NCI-H1436 (cell line): ENCODE data around the gene CDK12.
"Not testable (repeated sequence)": the region's sequence is repeated elsewhere in the genome, so short reads cannot be mapped to it uniquely, and the experiment has no call there.

Experiments used
- DNase-seq: peaks from one replicate; lab custom pipeline; 2025; lab: John Stamatoyannopoulos, UW

CDK12 gene

GRCh38 chr17:39461113-39461925, at the start of gene CDK12:
Gene CDK12, plus strand, starts transcription at chr17:39461486. Its CDS starts 586 bp downstream, at chr17:39462072.
- DNase-seq, result peak; percentile 100

- DNase-seq, result no peak
Measured at GRCh38 chr17:39416141-39416540, 45.1 kb upstream of the CDK12 start.

GRCh38 chr17:39429600-39429999, 31.7 kb upstream of the CDK12 start:
- no peak for DNase-seq

GRCh38 chr17:39439868-39440267, 21.4 kb upstream of the CDK12 start:
- DNase-seq, result not testable (repeated sequence)

- no peak for DNase-seq
Measured at GRCh38 chr17:39443326-39443725, 18.0 kb upstream of the CDK12 start.

- DNase-seq, result no peak
Measured at GRCh38 chr17:39447561-39447960, 13.7 kb upstream of the CDK12 start.

GRCh38 chr17:39450051-39450450, 11.2 kb upstream of the CDK12 start:
- DNase-seq, result no peak

- peak; percentile 100 for DNase-seq
Measured at GRCh38 chr17:39450847-39451581, 10.3 kb upstream of the CDK12 start, which contains the start of gene MED1. Gene MED1, minus strand, starts transcription at chr17:39451263. Its CDS starts 201 bp downstream, at chr17:39451062.

GRCh38 chr17:39455919-39456318, 5.4 kb upstream of the CDK12 start:
- DNase-seq, result no peak

- DNase-seq, result no peak
Measured at GRCh38 chr17:39461926-39462569, 762 bp downstream of the CDK12 start.

GRCh38 chr17:39462631-39463375, 1.5 kb downstream of the CDK12 start:
- DNase-seq, result no peak

GRCh38 chr17:39464639-39465181, 3.4 kb downstream of the CDK12 start:
- DNase-seq, result not testable (repeated sequence)

GRCh38 chr17:39468610-39469009, 7.3 kb downstream of the CDK12 start:
- not testable (repeated sequence) for DNase-seq

GRCh38 chr17:39473310-39473709, 12.0 kb downstream of the CDK12 start:
- no peak for DNase-seq

- not testable (repeated sequence) for DNase-seq
Measured at GRCh38 chr17:39479631-39480030, 18.3 kb downstream of the CDK12 start.

GRCh38 chr17:39483506-39483905, 22.2 kb downstream of the CDK12 start:
- DNase-seq, result no peak

GRCh38 chr17:39484178-39484577, 22.9 kb downstream of the CDK12 start:
- DNase-seq, result no peak

- DNase-seq, result no peak
Measured at GRCh38 chr17:39485555-39485954, 24.3 kb downstream of the CDK12 start.

- no peak for DNase-seq
Measured at GRCh38 chr17:39486242-39486641, 25.0 kb downstream of the CDK12 start.

GRCh38 chr17:39487490-39487889, 26.2 kb downstream of the CDK12 start:
- not testable (repeated sequence) for DNase-seq

- no peak for DNase-seq
Measured at GRCh38 chr17:39487946-39488345, 26.7 kb downstream of the CDK12 start.
